Ovary (tissue), 3 donors: ENCODE measurements around the gene SYCP2L.

Experiments used
- CTCF ChIP-seq, 3 donors: fragments of 450-650 bp in 2 of 3; fragments of 200-600 bp in 1 of 3; IDR thresholded peaks; one replicate each; pipeline versions ENCODE4 v1.5.1 to v1.8.0; 2016 to 2022; ENCODE audit warnings: antibody characterized with exemption in 3 of 3, mild to moderate bottlenecking in 1 of 3
- POLR2A ChIP-seq: fragments of 450-650 bp; IDR thresholded peaks from one replicate; pipeline ENCODE4 v1.6.1; 2017; ENCODE audit warnings: antibody characterized with exemption, mild to moderate bottlenecking, moderate library complexity
- donor health status: DM: no; HTN: no; CAD: no.

GRCh38 chr6:10939840-10940239 lies 53.0 kb downstream of the SYCP2L start:
- TF ChIP-seq POLR2A: no peak
- TF ChIP-seq CTCF (IDR thresholded peaks at IDR 0.05): no peak
